Hepatocyte (in vitro differentiated cells): Measurements from ENCODE around the gene PTCD1.

Experiments used
- CTCF ChIP-seq: fragments of 200-600 bp; sonication (generic); IDR thresholded peaks from 2 replicates; pipeline ENCODE4 v1.5.1; 2016; ENCODE audit warnings: antibody characterized with exemption, mild to moderate bottlenecking; ENCODE audit not compliant: poor library complexity
- EZH2 ChIP-seq: fragments of 200-600 bp; sonication (generic); IDR thresholded peaks from 2 replicates; pipeline ENCODE4 v1.6.1; 2016; ENCODE audit warnings: antibody characterized with exemption, mild to moderate bottlenecking, borderline replicate concordance
- EZH2phosphoT487 ChIP-seq: fragments of 200-600 bp; sonication (generic); IDR thresholded peaks from one replicate; pipeline ENCODE4 v1.6.1; 2018; ENCODE audit warnings: antibody characterized with exemption, mild to moderate bottlenecking, low read depth, moderate library complexity; ENCODE audit not compliant: unreplicated experiment, severe bottlenecking

- TF ChIP-seq CTCF (no peak), EZH2 (no peak), EZH2phosphoT487 (no peak)
Observed at GRCh38 chr7:99403764-99404163, 34.8 kb downstream of the PTCD1 start.
